PC-3 (cell line): ENCODE results near the gene ADARB2.

Experiments
- CTCF ChIP-seq: fragments of 300-600 bp; sonication (generic); conservative IDR thresholded peaks from 2 replicates; pipeline ENCODE4 v1.5.1; 2017; ENCODE audit warnings: antibody characterized with exemption, low read depth, mild to moderate bottlenecking, low read length
- EZH2 ChIP-seq: fragments of 300-600 bp; sonication (generic); IDR thresholded peaks from one replicate; pipeline ENCODE4 v1.6.1; 2017; ENCODE audit warnings: antibody characterized with exemption, mild to moderate bottlenecking, low read length; ENCODE audit not compliant: unreplicated experiment

- TF ChIP-seq CTCF (no peak), EZH2 (no peak)
These were observed 357.7 kb downstream of the ADARB2 start for GRCh38 chr10:1379601-1380000.
